Measurements from ENCODE around the gene SPATA31E1.
"Not testable (repeated sequence)": the region's sequence is repeated elsewhere in the genome, so short reads cannot be mapped to it uniquely, and the experiment has no call there.

Gene SPATA31E1

DNA sequence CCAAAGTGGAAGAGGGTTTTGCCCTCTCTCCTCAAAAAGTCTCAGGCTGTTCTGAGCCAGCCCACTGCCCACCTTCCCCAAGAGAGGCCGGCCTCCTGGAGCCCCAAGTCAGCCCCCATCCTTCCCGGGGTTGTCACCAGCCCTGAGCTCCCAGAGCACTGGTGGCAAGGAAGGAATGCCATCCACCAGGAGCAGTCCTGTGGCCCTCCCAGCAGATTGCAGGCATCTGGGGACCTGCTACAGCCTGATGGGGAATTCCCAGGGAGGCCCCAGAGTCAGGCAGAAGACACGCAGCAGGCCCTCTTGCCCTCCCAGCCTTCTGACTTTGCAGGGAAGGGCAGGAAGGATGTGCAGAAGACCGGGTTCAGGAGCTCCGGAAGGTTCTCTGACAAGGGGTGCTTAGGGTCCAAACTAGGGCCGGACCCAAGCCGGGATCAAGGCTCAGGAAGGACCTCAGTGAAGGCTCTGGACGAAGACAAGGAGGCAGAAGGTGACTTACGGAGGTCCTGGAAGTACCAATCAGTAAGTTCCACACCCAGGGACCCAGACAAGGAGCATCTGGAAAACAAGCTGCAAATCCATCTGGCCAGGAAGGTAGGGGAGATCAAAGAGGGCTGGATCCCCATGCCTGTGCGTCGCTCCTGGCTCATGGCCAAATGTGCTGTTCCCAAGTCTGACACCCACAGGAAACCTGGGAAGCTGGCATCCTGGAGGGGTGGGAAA lies 3.7 kb downstream of the SPATA31E1 start:
- no peak for DNase-seq

DNA sequence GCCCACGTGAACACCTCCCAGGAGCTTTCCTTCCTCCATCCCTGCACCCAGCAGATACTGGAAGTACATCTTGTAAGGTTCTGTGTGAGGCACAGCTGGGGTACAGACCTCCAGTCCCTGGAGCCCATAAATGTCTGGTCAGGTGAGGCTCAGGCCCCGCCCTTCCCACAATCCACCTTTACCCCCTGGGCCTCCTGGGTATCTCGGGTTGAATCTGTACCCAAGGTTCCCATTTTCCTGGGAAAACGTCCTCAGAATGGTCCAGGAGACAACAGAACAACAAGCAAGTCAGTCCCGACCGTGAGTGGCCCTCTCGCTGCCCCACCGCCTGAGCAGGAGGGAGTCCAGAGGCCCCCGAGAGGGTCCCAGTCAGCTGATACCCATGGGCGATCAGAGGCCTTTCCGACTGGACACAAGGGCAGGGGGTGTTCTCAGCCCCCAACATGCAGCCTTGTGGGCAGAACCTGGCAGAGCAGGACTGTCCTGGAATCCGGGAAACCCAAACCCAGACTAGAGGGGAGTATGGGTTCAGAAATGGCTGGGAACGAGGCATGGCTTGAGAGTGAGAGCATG lies 4.3 kb downstream of the SPATA31E1 start:
- no peak for DNase-seq

DNA sequence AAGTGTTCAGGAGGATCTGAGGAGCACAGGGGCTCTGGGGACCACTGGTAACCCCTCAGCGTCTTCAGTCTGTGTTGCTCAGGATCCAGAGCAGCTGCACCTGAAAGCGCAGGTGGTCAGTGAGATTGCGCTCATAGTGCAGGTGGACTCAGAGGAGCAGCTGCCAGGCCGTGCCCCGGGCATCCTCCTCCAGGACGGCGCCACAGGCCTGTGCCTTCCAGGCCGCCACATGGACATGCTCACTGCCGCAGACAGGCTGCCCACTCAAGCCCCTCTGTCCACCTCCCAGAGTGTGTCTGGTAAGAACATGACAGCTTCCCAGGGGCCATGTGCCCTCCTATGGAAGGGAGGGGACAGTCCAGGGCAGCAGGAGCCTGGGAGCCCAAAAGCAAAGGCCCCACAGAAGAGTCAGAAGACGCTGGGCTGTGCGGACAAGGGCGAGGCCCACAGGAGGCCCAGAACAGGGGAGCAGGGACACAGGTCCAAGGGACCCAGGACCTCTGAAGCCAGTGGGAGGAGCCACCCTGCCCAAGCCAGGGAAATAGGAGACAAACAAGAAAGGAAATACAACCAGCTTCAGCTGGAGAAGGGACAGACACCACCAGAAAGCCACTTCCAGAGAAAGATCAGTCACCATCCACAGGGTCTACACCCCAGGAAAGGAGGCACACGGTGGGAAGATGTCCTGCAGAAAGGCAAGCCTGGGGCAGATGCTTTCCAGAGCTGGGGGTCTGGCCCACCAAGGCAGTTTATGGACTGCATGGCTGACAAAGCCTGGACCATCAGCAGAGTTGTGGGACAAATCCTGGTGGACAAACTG lies 5.2 kb downstream of the SPATA31E1 start:
- DNase-seq = no peak

DNA sequence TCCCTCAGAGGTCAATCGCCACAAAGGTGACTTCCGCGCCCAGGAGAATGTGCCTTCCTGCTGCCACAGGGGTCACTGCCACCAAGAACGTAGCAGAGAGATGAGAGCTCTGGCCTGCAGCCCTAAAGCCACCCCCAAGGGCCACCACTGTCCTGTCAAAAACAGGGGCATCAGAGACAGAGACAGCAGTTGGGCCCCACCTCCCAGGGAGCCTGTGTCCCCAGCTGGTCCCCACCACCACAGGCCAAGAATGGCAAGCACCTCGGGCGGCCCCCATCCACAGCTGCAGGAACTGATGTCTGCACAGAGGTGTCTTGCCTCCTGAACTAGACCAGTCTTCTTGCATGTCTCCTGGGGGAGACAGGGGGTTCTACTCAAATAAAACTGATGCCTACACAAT lies 5.8 kb downstream of the SPATA31E1 start:
- DNase-seq = no peak

DNA sequence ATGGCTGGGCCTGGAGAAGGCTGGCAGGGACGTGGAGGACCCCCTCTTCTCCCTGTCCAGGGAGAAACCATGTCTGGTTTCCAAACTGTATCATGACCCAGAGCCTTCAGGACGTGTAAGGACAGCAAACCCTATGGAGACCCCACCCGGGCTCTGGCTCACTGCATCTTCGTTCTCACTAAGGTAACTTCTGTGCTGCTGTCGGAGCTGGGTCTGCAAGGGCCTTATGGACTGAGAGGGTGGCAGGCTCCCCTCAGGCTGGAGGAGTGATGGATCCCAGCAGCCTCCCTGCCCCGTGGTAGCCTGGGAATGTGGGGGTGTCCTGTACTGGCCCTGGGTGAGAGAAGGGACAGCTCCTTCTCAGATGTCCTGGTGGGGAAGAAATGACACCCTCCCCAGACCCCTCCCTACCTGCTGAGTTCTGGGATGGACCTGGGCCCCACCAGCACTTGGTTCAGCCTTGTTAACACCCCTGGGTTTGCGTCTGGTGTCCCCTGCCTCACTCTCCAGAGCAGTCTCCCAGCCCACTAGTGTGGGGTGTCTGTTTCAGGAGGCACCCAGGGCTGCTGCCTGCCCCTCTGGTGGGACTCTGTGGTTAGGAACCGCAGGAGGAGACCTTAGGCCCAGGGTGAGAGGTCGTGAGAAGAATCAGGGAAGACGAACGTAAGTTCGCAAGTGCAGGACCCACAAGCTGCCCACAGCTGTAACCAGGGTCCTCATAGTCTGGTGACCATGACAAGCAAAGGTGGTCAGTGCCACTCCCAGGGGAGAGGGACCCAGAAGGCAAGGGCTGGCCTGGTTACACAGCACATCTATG lies 6.6 kb downstream of the SPATA31E1 start:
- no peak for DNase-seq

- DNase-seq = no peak
These were observed 7.2 kb downstream of the SPATA31E1 start for GRCh38 chr9:87889882-87890252.

- no peak for DNase-seq
These were observed 8.2 kb downstream of the SPATA31E1 start for GRCh38 chr9:87890837-87891236.

DNA sequence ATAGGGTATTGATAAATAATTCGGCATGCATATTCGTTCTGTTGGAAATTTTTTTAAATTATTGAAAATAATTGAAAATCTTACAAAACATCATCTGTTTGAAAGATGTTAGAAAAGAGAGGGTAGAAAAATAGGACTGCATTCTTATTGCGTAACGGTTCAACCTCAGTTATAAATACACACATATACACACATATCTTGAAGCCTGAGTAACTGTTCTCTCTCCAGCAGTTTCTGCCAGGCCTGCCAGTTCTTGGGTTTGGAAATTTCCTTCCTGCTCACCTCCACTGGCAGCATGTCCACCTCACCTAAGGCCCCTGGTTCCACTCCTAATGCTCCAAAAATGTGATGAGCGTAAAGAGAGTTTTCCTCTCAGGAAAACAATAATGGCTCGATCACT lies 9.1 kb downstream of the SPATA31E1 start:
- no peak for DNase-seq

- no peak for DNase-seq
These were observed 10.3 kb downstream of the SPATA31E1 start for GRCh38 chr9:87892956-87893355.

DNA sequence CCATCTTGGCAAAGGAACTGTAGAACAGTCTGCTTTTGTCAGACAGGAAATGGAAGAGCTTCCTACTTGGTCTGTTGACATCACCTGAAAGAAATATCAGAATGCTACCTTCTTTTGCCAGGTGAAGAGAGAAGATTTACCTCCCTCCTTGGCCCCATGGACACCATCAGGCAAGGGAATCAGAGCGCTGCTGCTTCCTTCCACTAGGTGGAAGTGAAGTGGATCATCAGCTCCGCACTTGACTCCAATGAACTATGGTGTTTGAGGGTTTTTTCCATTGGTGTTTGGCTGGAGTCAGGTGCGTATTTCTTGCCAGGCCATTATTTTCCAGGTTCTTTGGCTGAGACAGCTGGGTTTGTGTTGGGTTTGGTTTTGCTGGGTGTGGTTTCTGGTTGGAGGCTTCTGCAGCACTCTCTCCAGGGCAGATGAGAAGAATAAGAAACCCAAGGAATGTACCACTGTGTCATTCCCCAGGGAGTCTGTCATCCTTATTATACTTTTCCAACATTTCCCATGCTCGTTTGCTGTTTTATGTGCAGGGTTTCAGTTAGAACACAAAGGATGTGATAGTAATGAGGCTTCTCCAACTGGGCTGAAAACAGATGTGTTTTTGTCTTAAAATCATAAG lies 12.4 kb downstream of the SPATA31E1 start:
- no peak for DNase-seq

- DNase-seq = no peak
These were observed 14.2 kb downstream of the SPATA31E1 start for GRCh38 chr9:87896891-87897290.

DNA sequence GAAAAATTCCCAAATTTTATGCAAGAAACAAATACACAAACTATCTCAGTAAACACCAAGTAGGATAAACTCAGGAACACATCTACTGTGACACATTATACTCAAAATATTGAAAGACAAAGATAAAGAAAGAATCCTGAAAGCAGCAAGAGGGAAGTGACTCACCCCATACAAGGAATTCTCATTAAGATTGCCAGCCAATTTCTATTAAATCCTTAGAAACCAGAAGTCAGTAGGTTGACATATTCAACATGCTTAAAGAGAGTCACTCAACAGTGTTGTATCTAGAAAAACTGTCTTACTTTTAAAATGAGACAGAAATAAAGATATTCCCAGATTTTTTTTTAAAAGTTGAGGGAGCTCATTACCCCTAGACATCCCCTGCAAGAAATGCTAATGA lies 15.5 kb downstream of the SPATA31E1 start:
- no peak for DNase-seq

DNA sequence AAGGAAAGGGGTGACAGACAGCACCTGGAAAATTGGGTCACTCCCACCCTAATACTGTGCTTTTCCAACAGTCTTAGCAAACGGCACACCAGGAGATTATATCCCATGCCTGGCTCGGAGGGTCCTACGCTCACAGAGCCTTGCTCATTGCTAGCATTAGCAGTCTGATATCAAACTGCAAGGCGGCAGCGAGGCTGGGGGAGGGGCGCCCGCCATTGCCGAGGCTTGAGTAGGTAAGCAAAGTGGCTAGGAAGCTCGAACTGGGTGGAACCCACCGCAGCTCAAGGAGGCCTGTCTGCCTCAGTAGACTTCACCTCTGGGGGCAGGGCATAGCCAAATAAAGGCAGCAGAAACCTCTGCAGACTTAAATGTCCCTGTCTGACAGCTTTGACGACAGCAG lies 19.7 kb downstream of the SPATA31E1 start:
- DNase-seq = not testable (repeated sequence)

DNA sequence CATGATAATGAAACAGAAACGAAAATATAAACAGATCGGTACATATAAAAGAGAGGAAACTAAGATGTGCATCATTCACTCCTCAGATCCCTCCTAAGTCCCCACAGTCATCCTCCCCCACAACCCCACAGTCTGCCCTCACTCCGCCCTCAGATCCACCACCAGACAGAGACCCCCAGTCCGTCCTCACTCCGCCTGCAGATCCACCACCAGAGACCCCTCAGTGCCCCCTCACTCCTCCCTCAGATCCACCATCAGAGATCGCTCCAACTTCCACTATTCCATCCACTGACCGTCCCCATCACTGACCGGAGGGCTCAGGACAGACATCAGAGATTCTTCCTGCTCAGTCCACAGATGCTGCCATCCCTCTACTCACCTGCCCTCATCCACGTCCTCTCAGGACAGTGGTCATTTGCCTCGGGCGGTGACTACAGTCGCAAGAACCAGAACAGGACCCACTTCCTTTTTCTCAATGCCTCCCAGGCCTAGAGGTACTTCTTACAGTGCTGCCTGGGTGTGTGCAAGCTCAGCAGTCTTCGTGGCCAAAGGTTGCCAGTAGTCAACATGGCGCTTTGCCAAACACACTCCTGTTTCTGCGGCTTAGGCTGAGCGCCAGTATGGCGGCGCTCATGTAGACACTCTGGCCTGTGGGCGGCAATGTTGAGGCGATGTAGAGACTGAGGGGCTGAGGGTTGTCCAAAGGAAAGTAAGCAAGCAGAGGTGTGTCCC lies 26.8 kb downstream of the SPATA31E1 start:
- DNase-seq = no peak

DNA sequence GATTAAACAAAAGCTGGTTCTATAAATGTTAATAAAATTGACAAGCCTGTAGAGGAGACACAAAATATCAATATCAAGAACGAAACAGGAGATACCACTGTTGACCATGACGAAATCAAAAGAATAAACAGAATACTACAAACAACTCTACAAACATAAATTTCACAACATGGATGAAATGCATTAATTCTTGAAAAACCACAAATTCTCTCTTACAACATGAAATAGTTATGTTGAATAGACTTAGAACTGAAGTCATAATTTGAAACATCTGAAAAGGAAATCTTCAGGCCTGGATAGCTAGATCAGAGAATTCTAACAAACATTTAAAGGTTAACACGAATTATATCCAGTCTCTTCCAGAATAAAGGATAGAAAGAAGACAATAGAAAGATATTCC lies 28.1 kb downstream of the SPATA31E1 start:
- DNase-seq = no peak

DNA sequence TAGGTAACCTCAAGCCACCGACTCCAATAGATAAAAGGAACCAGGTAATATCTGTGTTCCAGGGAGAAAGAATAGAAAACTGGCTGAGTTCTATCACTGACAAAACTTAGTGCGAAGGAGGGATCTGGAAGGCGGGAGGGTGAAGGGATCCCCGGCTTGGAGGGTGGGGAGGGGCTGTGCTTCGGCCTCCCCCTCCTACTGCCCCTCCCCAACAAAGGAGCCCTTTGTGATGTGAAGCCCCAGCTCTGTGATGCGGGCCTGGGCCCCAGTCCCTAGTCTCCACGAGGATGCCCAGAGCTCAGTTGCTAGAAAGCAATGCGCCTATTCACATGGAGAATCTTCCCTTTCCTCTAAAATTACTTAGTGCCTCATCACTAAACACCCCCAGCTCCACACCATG lies 35.0 kb downstream of the SPATA31E1 start, which contains the start of gene SPATA31C1:
Gene SPATA31C1 (plus strand): TSS at position 301 of the 400 bp plus-strand sequence.
- DNase-seq = not testable (repeated sequence)

- DNase-seq = not testable (repeated sequence)
These were observed 36.3 kb downstream of the SPATA31E1 start for GRCh38 chr9:87919013-87919412.

DNA sequence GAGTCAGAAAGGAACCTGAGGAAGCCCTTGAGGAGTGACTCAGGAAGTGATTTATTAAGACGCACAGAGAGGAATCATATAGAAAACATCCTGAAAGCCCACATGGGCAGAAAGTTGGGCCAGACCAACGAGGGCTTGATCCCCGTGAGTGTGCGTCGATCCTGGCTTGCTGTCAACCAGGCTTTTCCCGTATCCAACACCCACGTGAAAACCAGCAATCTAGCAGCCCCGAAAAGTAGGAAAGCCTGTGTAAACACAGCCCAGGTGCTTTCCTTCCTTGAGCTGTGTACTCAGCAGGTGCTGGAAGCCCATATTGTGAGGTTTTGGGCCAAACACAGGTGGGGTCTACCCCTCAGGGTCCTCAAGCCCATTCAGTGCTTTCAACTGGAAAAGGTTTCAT lies 38.9 kb downstream of the SPATA31E1 start:
- DNase-seq = not testable (repeated sequence)

GRCh38 chr9:87923012-87923411 lies 40.3 kb downstream of the SPATA31E1 start:
- not testable (repeated sequence) for DNase-seq

DNA sequence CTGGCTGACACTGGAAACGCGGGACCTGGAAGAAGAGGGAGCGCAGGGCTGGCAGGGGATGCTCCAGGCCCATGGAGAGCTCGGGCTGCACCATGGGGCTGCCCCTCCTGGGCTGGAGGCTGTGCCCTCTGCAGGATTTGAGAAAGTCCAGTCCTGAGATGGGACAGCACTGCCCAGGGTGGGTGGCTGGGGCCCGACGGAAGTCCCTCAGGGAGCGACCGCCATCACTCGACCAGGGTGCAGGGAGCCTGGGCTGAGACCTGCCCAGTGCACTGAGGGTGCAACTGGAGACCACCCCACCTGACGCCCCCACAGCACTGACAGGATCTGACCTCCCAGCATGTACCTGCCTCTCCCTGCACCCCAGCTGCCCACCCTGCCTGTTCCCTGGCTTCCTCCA lies 42.2 kb downstream of the SPATA31E1 start:
- not testable (repeated sequence) for DNase-seq

- DNase-seq = not testable (repeated sequence)
These were observed 46.5 kb downstream of the SPATA31E1 start for GRCh38 chr9:87929152-87929551.

DNA sequence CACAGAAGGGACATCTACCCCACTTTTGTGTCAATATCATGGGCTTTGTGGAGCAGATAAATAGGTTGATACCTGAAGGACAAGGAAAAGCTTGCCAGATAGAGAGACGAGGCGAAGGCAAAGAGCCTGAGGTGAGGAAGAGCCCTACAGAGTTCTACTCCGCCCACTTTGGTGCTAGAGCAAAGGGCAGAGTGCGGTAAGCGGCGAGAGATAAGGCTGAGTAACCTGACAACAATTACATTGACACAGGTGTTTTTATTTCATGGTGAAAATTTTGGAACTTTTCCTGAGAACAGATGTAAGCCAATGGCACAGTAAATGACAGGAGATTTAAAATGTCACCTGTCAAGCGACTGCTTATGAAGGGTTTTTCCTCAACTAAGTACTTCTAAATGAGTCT lies 51.8 kb downstream of the SPATA31E1 start:
- DNase-seq = not testable (repeated sequence)
